Liver (tissue), 9 donors: Measurements from ENCODE around the gene LRP11. TPM values are rescaled to one million over a fixed set of nuclear protein-coding genes. Genes with fewer than 3 reads are reported as not detected.

Source experiments
- DNase-seq: peaks from one replicate; pipeline ENCODE4 v3.0.0-alpha.2; 2017; ENCODE audit warnings: low spot score
- H3K27ac ChIP-seq, 2 donors: one replicate each; pipeline ENCODE4 v1.7.0; 2013; ENCODE audit warnings: inconsistent platforms in 2 of 2, low read length in 2 of 2, control low read depth in 1 of 2, low read depth in 1 of 2, mild to moderate bottlenecking in 1 of 2
- H3K27me3 ChIP-seq, 4 donors: one replicate each; pipeline versions ENCODE4 v1.6.1 to v1.7.0; 2013; ENCODE audit warnings: low read length in 3 of 4, inconsistent platforms in 1 of 4, mild to moderate bottlenecking in 1 of 4, moderate library complexity in 1 of 4; ENCODE audit not compliant: control insufficient read depth in 4 of 4, insufficient read depth in 4 of 4
- H3K36me3 ChIP-seq, 4 donors: one replicate each; pipeline versions ENCODE4 v1.6.1 to v1.7.0; 2013; ENCODE audit warnings: low read length in 3 of 4, mild to moderate bottlenecking in 3 of 4, low read depth in 1 of 4, moderate library complexity in 1 of 4; ENCODE audit not compliant: control insufficient read depth in 4 of 4, insufficient read depth in 3 of 4
- H3K4me1 ChIP-seq, 4 donors: one replicate each; pipeline versions ENCODE4 v1.6.1 to v1.7.0; 2013; ENCODE audit warnings: low read length in 3 of 4, mild to moderate bottlenecking in 3 of 4, moderate library complexity in 1 of 4; ENCODE audit not compliant: control insufficient read depth in 4 of 4, insufficient read depth in 4 of 4
- H3K4me3 ChIP-seq, 3 donors: one replicate each; pipeline versions ENCODE4 v1.6.1 to v1.7.0; 2013; ENCODE audit warnings: low read length in 3 of 3, control low read depth in 1 of 3, low read depth in 1 of 3, mild to moderate bottlenecking in 1 of 3
- H3K9ac ChIP-seq, 2 donors: one replicate each; pipeline ENCODE4 v1.7.0; 2013; ENCODE audit warnings: low read length in 2 of 2, mild to moderate bottlenecking in 2 of 2, moderate library complexity in 2 of 2, control low read depth in 1 of 2, low read depth in 1 of 2
- H3K9me3 ChIP-seq, 4 donors: one replicate each; pipeline versions ENCODE4 v1.6.1 to v1.7.0; 2013; ENCODE audit warnings: low read length in 3 of 4; ENCODE audit not compliant: control insufficient read depth in 4 of 4
- EGR1 ChIP-seq, 2 donors: IDR thresholded peaks; 2 replicates each; pipeline ENCODE4 v1.6.1; 2016 to 2018; ENCODE audit warnings: antibody characterized with exemption in 2 of 2, low read depth in 2 of 2
- FOXA1 ChIP-seq: IDR thresholded peaks from 2 replicates; pipeline ENCODE4 v1.6.1; 2016; ENCODE audit warnings: antibody characterized with exemption
- FOXA2 ChIP-seq: IDR thresholded peaks from 2 replicates; pipeline ENCODE4 v1.6.1; 2016; ENCODE audit warnings: antibody characterized with exemption
- GABPA ChIP-seq, 2 donors: IDR thresholded peaks in 1 of 2; conservative IDR thresholded peaks in 1 of 2; 2 replicates each; pipeline ENCODE4 v1.6.1; 2016; ENCODE audit warnings: antibody characterized with exemption in 2 of 2, mild to moderate bottlenecking in 1 of 2, moderate library complexity in 1 of 2
- HNF4A ChIP-seq, 2 donors: conservative IDR thresholded peaks; 2 replicates each; pipeline ENCODE4 v1.6.1; 2016; ENCODE audit warnings: antibody characterized with exemption in 2 of 2, mild to moderate bottlenecking in 2 of 2
- HNF4G ChIP-seq: IDR thresholded peaks from 2 replicates; pipeline ENCODE4 v1.6.1; 2016; ENCODE audit warnings: antibody characterized with exemption
- JUND ChIP-seq, 2 donors: IDR thresholded peaks; 2 replicates each; pipeline ENCODE4 v1.6.1; 2016; ENCODE audit warnings: antibody characterized with exemption in 2 of 2
- NR2F2 ChIP-seq: IDR thresholded peaks from 2 replicates; pipeline ENCODE4 v1.6.1; 2016; ENCODE audit warnings: antibody characterized with exemption
- RAD21 ChIP-seq, 2 donors: IDR thresholded peaks; 2 replicates each; pipeline ENCODE4 v1.6.1; 2016; ENCODE audit warnings: antibody characterized with exemption in 2 of 2, mild to moderate bottlenecking in 2 of 2
- RXRA ChIP-seq, 2 donors: IDR thresholded peaks; 2 replicates each; pipeline ENCODE4 v1.6.1; 2017 to 2018; ENCODE audit warnings: antibody characterized with exemption in 2 of 2, mild to moderate bottlenecking in 1 of 2
- SP1 ChIP-seq: IDR thresholded peaks from 2 replicates; pipeline ENCODE4 v1.6.1; 2018; ENCODE audit warnings: antibody characterized with exemption, mild to moderate bottlenecking
- TAF1 ChIP-seq: conservative IDR thresholded peaks from 2 replicates; pipeline ENCODE4 v1.6.1; 2016; ENCODE audit warnings: antibody characterized with exemption, mild to moderate bottlenecking
- YY1 ChIP-seq: IDR thresholded peaks from 2 replicates; pipeline ENCODE4 v1.6.1; 2016; ENCODE audit warnings: antibody characterized with exemption, mild to moderate bottlenecking
- WGBS: extraction: QIAGEN DNeasy Blood & Tissue Kit; methylation state at CpG from one replicate; pipeline ENCODE4 v1.1.7; 2013; 5-methylcytosine and 5-hydroxymethylcytosine counted together
- polyA plus RNA-seq, 2 donors: library from polyadenylated mRNA; stranded (reverse) in 1 of 2; unstranded in 1 of 2; fragments of 200-250 nt in 1 of 2; fragments of >200 nt in 1 of 2; fragmentation: Nextera tagmentation in 1 of 2; extraction: Ambion mirVana in 1 of 2; gene quantifications; one replicate each; pipeline versions ENCODE4 v1.2.1 to v1.2.3, GENCODE V29; 2013 to 2015
- total RNA-seq, 2 donors: library from RNA; depleted of rRNA; stranded (reverse); fragments of >200 nt; gene quantifications; one replicate each; pipeline ENCODE4 v1.2.3, GENCODE V29; 2014
- TF ChIP-seq, protein P1 (sequence below): IDR thresholded peaks from 2 replicates; pipeline ENCODE4 v1.6.1; 2016; ENCODE audit warnings: antibody characterized with exemption, mild to moderate bottlenecking
- TF ChIP-seq, protein P2 (sequence below): IDR thresholded peaks from 2 replicates; pipeline ENCODE4 v1.6.1; 2016; ENCODE audit warnings: antibody characterized with exemption
- TF ChIP-seq, protein P3 (sequence below): IDR thresholded peaks from 2 replicates; pipeline ENCODE4 v1.6.1; 2016; ENCODE audit warnings: antibody characterized with exemption
- TF ChIP-seq, protein P4 (sequence below): fragments of 150-350 bp; IDR thresholded peaks from 2 replicates; pipeline ENCODE4 v1.5.1; 2017; ENCODE audit warnings: improper control_type of control experiment, low read depth, low read length; ENCODE audit not compliant: missing input control
- TF ChIP-seq, protein P5 (sequence below): IDR thresholded peaks from 2 replicates; pipeline ENCODE4 v1.6.1; 2016; ENCODE audit warnings: antibody characterized with exemption
- donor health status: healthy.
- donor health status: healthy.
- donor health status: healthy.
- donor health status: healthy.
- donor health status: healthy.

LRP11 gene
- total and polyA plus RNA-seq, 4 donors, result 3.4 to 13.3 (median 6.0) TPM

DNA sequence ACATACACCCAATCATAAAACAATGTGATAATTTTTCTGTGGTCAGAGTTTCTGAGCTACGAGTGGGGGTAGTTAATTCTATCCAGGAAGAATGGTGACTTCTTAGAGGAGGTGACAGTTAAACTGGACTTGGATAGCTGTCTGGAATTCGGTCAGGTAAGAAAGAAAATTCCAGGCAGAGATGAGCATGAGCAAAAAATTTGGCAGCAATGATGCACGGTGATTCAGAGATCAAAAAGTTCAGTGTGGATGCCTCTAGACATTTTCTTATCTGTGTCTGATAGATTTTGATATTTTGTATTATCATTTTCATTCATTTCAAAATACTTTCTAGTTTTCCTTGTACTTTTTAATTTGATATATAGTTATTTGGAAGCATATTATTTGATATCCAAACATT is 21.7 kb upstream of the LRP11 start:
- no peaks in the 10 kb centered on the region for H3K9me3 ChIP-seq
- 90% methylated on average over 3 of the region's 3 CpGs for WGBS
- no peak overlapping the region for H3K27ac ChIP-seq
- TF ChIP-seq RAD21 (IDR thresholded peaks at IDR 0.05) (no peak), FOXA2 (no peak), GABPA (IDR thresholded peaks at IDR 0.05 in 1 of 2, conservative IDR thresholded peaks at IDR 0.05 in 1 of 2) (no peak)
- no peak overlapping the region for H3K9ac ChIP-seq
- no peaks in the 10 kb centered on the region for H3K36me3 ChIP-seq
- no peak for DNase-seq
- H3K4me1 ChIP-seq, result no peaks in the 10 kb centered on the region
- H3K4me3 ChIP-seq, result no peak overlapping the region
- H3K27me3 ChIP-seq, result no peaks in the 10 kb centered on the region

DNA sequence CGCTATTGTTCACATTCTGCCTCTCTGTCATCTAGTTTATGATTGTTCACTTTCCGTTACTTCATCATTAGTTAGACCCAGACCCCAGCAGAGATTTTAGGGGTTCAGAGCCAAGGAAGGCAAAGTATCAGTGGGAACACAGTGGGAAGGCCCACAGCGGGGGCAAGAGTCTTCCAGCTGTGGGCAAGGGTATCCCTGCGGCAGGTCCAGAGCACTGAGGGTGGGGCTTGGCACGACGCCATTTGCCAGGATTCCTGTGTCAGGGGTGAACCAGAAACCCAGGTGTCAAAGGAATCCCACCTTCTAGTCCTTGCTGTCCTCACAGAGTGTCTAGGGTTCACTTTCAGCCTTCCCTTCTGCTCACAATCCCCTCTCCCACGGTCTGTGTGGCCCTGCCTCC is 20.5 kb upstream of the LRP11 start:
- Histone ChIP-seq H3K4me3 (no peak overlapping the region), H3K27ac (no peak overlapping the region), H3K9ac (no peak overlapping the region), H3K27me3 (no peaks in the 10 kb centered on the region), H3K9me3 (no peaks in the 10 kb centered on the region), H3K4me1 (no peaks in the 10 kb centered on the region), H3K36me3 (no peaks in the 10 kb centered on the region)
- no peak for TF ChIP-seq GABPA (IDR thresholded peaks at IDR 0.05 in 1 of 2, conservative IDR thresholded peaks at IDR 0.05 in 1 of 2)
- TF ChIP-seq NR2F2, result no peak
- TF ChIP-seq RAD21 (IDR thresholded peaks at IDR 0.05), result no peak
- TF ChIP-seq EGR1 (IDR thresholded peaks at IDR 0.05; ENCODE audit: low read depth in 2 of 2), result no peak
- TF ChIP-seq JUND (IDR thresholded peaks at IDR 0.05), result no peak
- no peak for TF ChIP-seq TAF1
- TF ChIP-seq, protein P1, sequence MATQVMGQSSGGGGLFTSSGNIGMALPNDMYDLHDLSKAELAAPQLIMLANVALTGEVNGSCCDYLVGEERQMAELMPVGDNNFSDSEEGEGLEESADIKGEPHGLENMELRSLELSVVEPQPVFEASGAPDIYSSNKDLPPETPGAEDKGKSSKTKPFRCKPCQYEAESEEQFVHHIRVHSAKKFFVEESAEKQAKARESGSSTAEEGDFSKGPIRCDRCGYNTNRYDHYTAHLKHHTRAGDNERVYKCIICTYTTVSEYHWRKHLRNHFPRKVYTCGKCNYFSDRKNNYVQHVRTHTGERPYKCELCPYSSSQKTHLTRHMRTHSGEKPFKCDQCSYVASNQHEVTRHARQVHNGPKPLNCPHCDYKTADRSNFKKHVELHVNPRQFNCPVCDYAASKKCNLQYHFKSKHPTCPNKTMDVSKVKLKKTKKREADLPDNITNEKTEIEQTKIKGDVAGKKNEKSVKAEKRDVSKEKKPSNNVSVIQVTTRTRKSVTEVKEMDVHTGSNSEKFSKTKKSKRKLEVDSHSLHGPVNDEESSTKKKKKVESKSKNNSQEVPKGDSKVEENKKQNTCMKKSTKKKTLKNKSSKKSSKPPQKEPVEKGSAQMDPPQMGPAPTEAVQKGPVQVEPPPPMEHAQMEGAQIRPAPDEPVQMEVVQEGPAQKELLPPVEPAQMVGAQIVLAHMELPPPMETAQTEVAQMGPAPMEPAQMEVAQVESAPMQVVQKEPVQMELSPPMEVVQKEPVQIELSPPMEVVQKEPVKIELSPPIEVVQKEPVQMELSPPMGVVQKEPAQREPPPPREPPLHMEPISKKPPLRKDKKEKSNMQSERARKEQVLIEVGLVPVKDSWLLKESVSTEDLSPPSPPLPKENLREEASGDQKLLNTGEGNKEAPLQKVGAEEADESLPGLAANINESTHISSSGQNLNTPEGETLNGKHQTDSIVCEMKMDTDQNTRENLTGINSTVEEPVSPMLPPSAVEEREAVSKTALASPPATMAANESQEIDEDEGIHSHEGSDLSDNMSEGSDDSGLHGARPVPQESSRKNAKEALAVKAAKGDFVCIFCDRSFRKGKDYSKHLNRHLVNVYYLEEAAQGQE, result no peak
- TF ChIP-seq HNF4G, result no peak
- no peak for TF ChIP-seq FOXA1
- TF ChIP-seq RXRA (IDR thresholded peaks at IDR 0.05), result no peak
- TF ChIP-seq, protein P2, sequence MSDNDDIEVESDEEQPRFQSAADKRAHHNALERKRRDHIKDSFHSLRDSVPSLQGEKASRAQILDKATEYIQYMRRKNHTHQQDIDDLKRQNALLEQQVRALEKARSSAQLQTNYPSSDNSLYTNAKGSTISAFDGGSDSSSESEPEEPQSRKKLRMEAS, result no peak
- TF ChIP-seq SP1, result no peak
- TF ChIP-seq YY1, result no peak
- no peak for TF ChIP-seq HNF4A (conservative IDR thresholded peaks at IDR 0.05)
- TF ChIP-seq, protein P3, sequence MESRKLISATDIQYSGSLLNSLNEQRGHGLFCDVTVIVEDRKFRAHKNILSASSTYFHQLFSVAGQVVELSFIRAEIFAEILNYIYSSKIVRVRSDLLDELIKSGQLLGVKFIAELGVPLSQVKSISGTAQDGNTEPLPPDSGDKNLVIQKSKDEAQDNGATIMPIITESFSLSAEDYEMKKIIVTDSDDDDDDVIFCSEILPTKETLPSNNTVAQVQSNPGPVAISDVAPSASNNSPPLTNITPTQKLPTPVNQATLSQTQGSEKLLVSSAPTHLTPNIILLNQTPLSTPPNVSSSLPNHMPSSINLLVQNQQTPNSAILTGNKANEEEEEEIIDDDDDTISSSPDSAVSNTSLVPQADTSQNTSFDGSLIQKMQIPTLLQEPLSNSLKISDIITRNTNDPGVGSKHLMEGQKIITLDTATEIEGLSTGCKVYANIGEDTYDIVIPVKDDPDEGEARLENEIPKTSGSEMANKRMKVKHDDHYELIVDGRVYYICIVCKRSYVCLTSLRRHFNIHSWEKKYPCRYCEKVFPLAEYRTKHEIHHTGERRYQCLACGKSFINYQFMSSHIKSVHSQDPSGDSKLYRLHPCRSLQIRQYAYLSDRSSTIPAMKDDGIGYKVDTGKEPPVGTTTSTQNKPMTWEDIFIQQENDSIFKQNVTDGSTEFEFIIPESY, result no peak
- TF ChIP-seq, protein P4, sequence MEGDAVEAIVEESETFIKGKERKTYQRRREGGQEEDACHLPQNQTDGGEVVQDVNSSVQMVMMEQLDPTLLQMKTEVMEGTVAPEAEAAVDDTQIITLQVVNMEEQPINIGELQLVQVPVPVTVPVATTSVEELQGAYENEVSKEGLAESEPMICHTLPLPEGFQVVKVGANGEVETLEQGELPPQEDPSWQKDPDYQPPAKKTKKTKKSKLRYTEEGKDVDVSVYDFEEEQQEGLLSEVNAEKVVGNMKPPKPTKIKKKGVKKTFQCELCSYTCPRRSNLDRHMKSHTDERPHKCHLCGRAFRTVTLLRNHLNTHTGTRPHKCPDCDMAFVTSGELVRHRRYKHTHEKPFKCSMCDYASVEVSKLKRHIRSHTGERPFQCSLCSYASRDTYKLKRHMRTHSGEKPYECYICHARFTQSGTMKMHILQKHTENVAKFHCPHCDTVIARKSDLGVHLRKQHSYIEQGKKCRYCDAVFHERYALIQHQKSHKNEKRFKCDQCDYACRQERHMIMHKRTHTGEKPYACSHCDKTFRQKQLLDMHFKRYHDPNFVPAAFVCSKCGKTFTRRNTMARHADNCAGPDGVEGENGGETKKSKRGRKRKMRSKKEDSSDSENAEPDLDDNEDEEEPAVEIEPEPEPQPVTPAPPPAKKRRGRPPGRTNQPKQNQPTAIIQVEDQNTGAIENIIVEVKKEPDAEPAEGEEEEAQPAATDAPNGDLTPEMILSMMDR, result no peak
- TF ChIP-seq FOXA2, result no peak
- TF ChIP-seq, protein P5, sequence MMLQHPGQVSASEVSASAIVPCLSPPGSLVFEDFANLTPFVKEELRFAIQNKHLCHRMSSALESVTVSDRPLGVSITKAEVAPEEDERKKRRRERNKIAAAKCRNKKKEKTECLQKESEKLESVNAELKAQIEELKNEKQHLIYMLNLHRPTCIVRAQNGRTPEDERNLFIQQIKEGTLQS, result no peak
- DNase-seq, result no peak
- WGBS, result 87% methylated on average over 7 of the region's 7 CpGs
